ENCODE results near the gene PIMREG.

PIMREG gene

GRCh38 chr17:6497496-6498221 is 53.4 kb downstream of the PIMREG start:
- no peak for TF ChIP-seq MAX (IDR thresholded peaks at IDR 0.05; ENCODE audit: low read depth, low read length)
- no peak for TF ChIP-seq MYC (IDR thresholded peaks at IDR 0.05; ENCODE audit: low read depth, low read length)
- TF ChIP-seq CTCF (IDR thresholded peaks at IDR 0.05; ENCODE audit: low read depth, low read length) = no peak
- TF ChIP-seq POLR2A (IDR thresholded peaks at IDR 0.05; ENCODE audit: extremely low read depth, insufficient read length) = no peak
- no peak overlapping the region for H3K4me3 ChIP-seq (ENCODE audit: low read depth, low read length)
- peak; percentile 75 for DNase-seq (ENCODE audit: low read depth)

GRCh38 chr17:6498356-6498755 is 54.1 kb downstream of the PIMREG start:
- H3K4me3 ChIP-seq (ENCODE audit: low read depth, low read length) = no peak overlapping the region
- no peak for DNase-seq (ENCODE audit: low read depth)
- TF ChIP-seq POLR2A (IDR thresholded peaks at IDR 0.05; ENCODE audit: extremely low read depth, insufficient read length) (no peak), MAX (IDR thresholded peaks at IDR 0.05; ENCODE audit: low read depth, low read length) (no peak), CTCF (IDR thresholded peaks at IDR 0.05; ENCODE audit: low read depth, low read length) (no peak), MYC (IDR thresholded peaks at IDR 0.05; ENCODE audit: low read depth, low read length) (no peak)

GRCh38 chr17:6498901-6499540 is 54.8 kb downstream of the PIMREG start:
- no peak overlapping the region for H3K4me3 ChIP-seq (ENCODE audit: low read depth, low read length)
- TF ChIP-seq CTCF (IDR thresholded peaks at IDR 0.05; ENCODE audit: low read depth, low read length) = no peak
- TF ChIP-seq POLR2A (IDR thresholded peaks at IDR 0.05; ENCODE audit: extremely low read depth, insufficient read length) = no peak
- no peak for TF ChIP-seq MYC (IDR thresholded peaks at IDR 0.05; ENCODE audit: low read depth, low read length)
- TF ChIP-seq MAX (IDR thresholded peaks at IDR 0.05; ENCODE audit: low read depth, low read length) = no peak
- DNase-seq (ENCODE audit: low read depth) = no peak

All from NB4 (cell line).